GM12878 (cell line): ENCODE measurements around the gene PALD1. TPM values are rescaled to one million over a fixed set of nuclear protein-coding genes. Genes with fewer than 3 reads are reported as not detected.

Experiments used
- BMI1 ChIP-seq: fragments of 450-650 bp; IDR thresholded peaks from 2 replicates; pipeline ENCODE4 v1.6.1; 2016; ENCODE audit warnings: mild to moderate bottlenecking, moderate library complexity, borderline replicate concordance
- GATAD2B ChIP-seq: fragments of 450-650 bp; conservative IDR thresholded peaks from 2 replicates; pipeline ENCODE4 v1.6.1; 2017; ENCODE audit warnings: low read depth, mild to moderate bottlenecking, moderate library complexity
- HDAC6 ChIP-seq: fragments of 200-600 bp; sonication (generic); IDR thresholded peaks from one replicate; pipeline ENCODE4 v1.8.0; 2017; ENCODE audit warnings: antibody characterized with exemption; ENCODE audit not compliant: unreplicated experiment
- IKZF2 ChIP-seq, 2 experiments: fragments of 450-650 bp; IDR thresholded peaks; 2 replicates each; pipeline ENCODE4 v1.6.1; 2017; ENCODE audit warnings: mild to moderate bottlenecking in 2 of 2, moderate library complexity in 2 of 2
- MEF2B ChIP-seq: fragments of 450-650 bp; IDR thresholded peaks from 2 replicates; pipeline ENCODE4 v1.6.1; 2018; ENCODE audit warnings: mild to moderate bottlenecking, moderate library complexity; ENCODE audit not compliant: partially characterized antibody, poor library complexity, severe bottlenecking
- MYB ChIP-seq: fragments of 150-350 bp; IDR thresholded peaks from 2 replicates; pipeline ENCODE4 v1.6.1; 2014; ENCODE audit warnings: mild to moderate bottlenecking, low read depth, low read length, borderline replicate concordance
- RAD51 ChIP-seq: fragments of 450-650 bp; IDR thresholded peaks from 2 replicates; pipeline ENCODE4 v1.6.1; 2016; ENCODE audit warnings: moderate library complexity, mild to moderate bottlenecking, inconsistent platforms
- RB1 ChIP-seq: fragments of 450-650 bp; formaldehyde crosslinking; IDR thresholded peaks from 2 replicates; pipeline ENCODE4 v1.6.1; 2017; ENCODE audit warnings: mild to moderate bottlenecking, borderline replicate concordance
- TAF1 ChIP-seq: IDR thresholded peaks from 2 replicates; pipeline ENCODE4 v1.6.1; 2011; ENCODE audit warnings: mild to moderate bottlenecking, low read depth, low read length, borderline replicate concordance
- TCF3 ChIP-seq: IDR thresholded peaks from 2 replicates; pipeline ENCODE4 v1.6.1; 2012; ENCODE audit warnings: low read depth, mild to moderate bottlenecking, low read length, borderline replicate concordance; ENCODE audit not compliant: insufficient read depth
- ZNF592 ChIP-seq: fragments of 450-650 bp; IDR thresholded peaks from 2 replicates; pipeline ENCODE4 v1.6.1; 2017; ENCODE audit warnings: mild to moderate bottlenecking, moderate library complexity
- ZNF622 ChIP-seq: fragments of 450-650 bp; IDR thresholded peaks from 2 replicates; pipeline ENCODE4 v1.6.1; 2017; ENCODE audit warnings: mild to moderate bottlenecking, inconsistent platforms
- ZZZ3 ChIP-seq: IDR thresholded peaks from 2 replicates; pipeline ENCODE4 v1.6.1; 2011; ENCODE audit warnings: low read depth; ENCODE audit not compliant: control insufficient read depth, insufficient read length
- polyA plus RNA-seq, 11 experiments: library from polyadenylated mRNA; depleted of rRNA in 4 of 11; unstranded in 6 of 11; stranded (reverse) in 5 of 11; fragments of >200 nt; fragmentation: Nextera tagmentation in 4 of 11; fragmentation: Illumina TruSeq in 1 of 11; extraction: Ambion mirVana in 4 of 11; extraction: Trizol in 1 of 11; gene quantifications; 1 replicate in 1 of 11; 2 replicates in 10 of 11; pipeline versions ENCODE4 v1.2.1 to v1.2.3, GENCODE V29; 2011 to 2016; ENCODE audit warnings: inconsistent platforms in 2 of 11, missing spikeins in 2 of 11, low read depth in 1 of 11
- total RNA-seq, 4 experiments: library from RNA; depleted of rRNA in 3 of 4; stranded (reverse); fragments of >200 nt in 3 of 4; fragmentation: Illumina TruSeq in 1 of 4; extraction: Trizol in 1 of 4; gene quantifications; 2 replicates each; pipeline versions ENCODE4 v1.2.1 to v1.2.3, GENCODE V29; 2013 to 2021
- TF ChIP-seq, protein P1 (sequence below): fragments of 450-650 bp; formaldehyde crosslinking; IDR thresholded peaks from 2 replicates; pipeline ENCODE4 v1.4.0; 2020; ENCODE audit warnings: mild to moderate bottlenecking, moderate library complexity
- TF ChIP-seq, protein P2 (sequence below): fragments of 450-650 bp; IDR thresholded peaks from 2 replicates; pipeline ENCODE4 v1.6.1; 2016; ENCODE audit warnings: mild to moderate bottlenecking
- TF ChIP-seq, protein P3 (sequence below): fragments of 450-650 bp; IDR thresholded peaks from 2 replicates; pipeline ENCODE4 v1.6.1; 2017; ENCODE audit warnings: mild to moderate bottlenecking

PALD1 gene
- total and polyA plus RNA-seq, 10 of the 15 experiments (the other 5 are each of a cell fraction or from before 2014, with no cell fraction given), result 0.43 to 20.9 (median 9.0) TPM

- TF ChIP-seq, protein P1, sequence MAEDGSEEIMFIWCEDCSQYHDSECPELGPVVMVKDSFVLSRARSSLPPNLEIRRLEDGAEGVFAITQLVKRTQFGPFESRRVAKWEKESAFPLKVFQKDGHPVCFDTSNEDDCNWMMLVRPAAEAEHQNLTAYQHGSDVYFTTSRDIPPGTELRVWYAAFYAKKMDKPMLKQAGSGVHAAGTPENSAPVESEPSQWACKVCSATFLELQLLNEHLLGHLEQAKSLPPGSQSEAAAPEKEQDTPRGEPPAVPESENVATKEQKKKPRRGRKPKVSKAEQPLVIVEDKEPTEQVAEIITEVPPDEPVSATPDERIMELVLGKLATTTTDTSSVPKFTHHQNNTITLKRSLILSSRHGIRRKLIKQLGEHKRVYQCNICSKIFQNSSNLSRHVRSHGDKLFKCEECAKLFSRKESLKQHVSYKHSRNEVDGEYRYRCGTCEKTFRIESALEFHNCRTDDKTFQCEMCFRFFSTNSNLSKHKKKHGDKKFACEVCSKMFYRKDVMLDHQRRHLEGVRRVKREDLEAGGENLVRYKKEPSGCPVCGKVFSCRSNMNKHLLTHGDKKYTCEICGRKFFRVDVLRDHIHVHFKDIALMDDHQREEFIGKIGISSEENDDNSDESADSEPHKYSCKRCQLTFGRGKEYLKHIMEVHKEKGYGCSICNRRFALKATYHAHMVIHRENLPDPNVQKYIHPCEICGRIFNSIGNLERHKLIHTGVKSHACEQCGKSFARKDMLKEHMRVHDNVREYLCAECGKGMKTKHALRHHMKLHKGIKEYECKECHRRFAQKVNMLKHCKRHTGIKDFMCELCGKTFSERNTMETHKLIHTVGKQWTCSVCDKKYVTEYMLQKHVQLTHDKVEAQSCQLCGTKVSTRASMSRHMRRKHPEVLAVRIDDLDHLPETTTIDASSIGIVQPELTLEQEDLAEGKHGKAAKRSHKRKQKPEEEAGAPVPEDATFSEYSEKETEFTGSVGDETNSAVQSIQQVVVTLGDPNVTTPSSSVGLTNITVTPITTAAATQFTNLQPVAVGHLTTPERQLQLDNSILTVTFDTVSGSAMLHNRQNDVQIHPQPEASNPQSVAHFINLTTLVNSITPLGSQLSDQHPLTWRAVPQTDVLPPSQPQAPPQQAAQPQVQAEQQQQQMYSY (CRISPR knock-in tag), result no peak
- TF ChIP-seq IKZF2 (IDR thresholded peaks at IDR 0.05) (peak; percentile 73 to 75), TCF3 (peak; percentile 46; the same call in 1 of the 2 replicates), BMI1 (0 out of 2 replicates have a peak, but pooled peaks have one; percentile 14), RAD51 (peak; percentile 33; the same call in 1 of the 2 replicates), MEF2B (peak; percentile 58), TAF1 (0 out of 2 replicates have a peak, but pooled peaks have one; percentile 24), ZNF592 (no peak), MYB (peak; percentile 72; the same call in 1 of the 2 replicates), ZZZ3 (no peak), ZNF622 (0 out of 2 replicates have a peak, but pooled peaks have one; percentile 26), HDAC6 (no peak), RB1 (0 out of 2 replicates have a peak, but pooled peaks have one; percentile 48), GATAD2B (peak; percentile 78; the same call in 1 of the 2 replicates)
- TF ChIP-seq, protein P2, sequence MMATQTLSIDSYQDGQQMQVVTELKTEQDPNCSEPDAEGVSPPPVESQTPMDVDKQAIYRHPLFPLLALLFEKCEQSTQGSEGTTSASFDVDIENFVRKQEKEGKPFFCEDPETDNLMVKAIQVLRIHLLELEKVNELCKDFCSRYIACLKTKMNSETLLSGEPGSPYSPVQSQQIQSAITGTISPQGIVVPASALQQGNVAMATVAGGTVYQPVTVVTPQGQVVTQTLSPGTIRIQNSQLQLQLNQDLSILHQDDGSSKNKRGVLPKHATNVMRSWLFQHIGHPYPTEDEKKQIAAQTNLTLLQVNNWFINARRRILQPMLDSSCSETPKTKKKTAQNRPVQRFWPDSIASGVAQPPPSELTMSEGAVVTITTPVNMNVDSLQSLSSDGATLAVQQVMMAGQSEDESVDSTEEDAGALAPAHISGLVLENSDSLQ, result no peak
- TF ChIP-seq, protein P3, sequence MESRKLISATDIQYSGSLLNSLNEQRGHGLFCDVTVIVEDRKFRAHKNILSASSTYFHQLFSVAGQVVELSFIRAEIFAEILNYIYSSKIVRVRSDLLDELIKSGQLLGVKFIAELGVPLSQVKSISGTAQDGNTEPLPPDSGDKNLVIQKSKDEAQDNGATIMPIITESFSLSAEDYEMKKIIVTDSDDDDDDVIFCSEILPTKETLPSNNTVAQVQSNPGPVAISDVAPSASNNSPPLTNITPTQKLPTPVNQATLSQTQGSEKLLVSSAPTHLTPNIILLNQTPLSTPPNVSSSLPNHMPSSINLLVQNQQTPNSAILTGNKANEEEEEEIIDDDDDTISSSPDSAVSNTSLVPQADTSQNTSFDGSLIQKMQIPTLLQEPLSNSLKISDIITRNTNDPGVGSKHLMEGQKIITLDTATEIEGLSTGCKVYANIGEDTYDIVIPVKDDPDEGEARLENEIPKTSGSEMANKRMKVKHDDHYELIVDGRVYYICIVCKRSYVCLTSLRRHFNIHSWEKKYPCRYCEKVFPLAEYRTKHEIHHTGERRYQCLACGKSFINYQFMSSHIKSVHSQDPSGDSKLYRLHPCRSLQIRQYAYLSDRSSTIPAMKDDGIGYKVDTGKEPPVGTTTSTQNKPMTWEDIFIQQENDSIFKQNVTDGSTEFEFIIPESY, result no peak
These were observed 97.6 kb downstream of the PALD1 start (continued) for GRCh38 chr10:70575874-70576802.
